Hepatocyte (in vitro differentiated cells): ENCODE data around the gene ANKRD13D. TPM values are rescaled to one million over a fixed set of nuclear protein-coding genes. Genes with fewer than 3 reads are reported as not detected.

Experiments used
- DNase-seq: peaks from one replicate; pipeline ENCODE4 v3.0.0-alpha.2; 2016; ENCODE audit warnings: low spot score
- H2AFZ ChIP-seq: fragments of 200-600 bp; sonication (generic); 2 replicates; pipeline ENCODE4 v1.6.0; 2016; ENCODE audit warnings: antibody characterized with exemption, mild to moderate bottlenecking
- H3K27ac ChIP-seq: fragments of 200-600 bp; sonication (generic); 2 replicates; pipeline ENCODE4 v1.5.1; 2016; ENCODE audit warnings: mild to moderate bottlenecking
- H3K27me3 ChIP-seq: fragments of 200-600 bp; sonication (generic); 2 replicates; pipeline ENCODE4 v1.6.1; 2016
- H3K36me3 ChIP-seq: fragments of 200-600 bp; sonication (generic); replicated peaks from 2 replicates; pipeline ENCODE4 v1.5.1; 2016; ENCODE audit warnings: low read depth; ENCODE audit not compliant: insufficient read depth
- H3K4me1 ChIP-seq: fragments of 200-600 bp; sonication (generic); 2 replicates; pipeline ENCODE4 v1.5.1; 2016; ENCODE audit warnings: mild to moderate bottlenecking, moderate library complexity; ENCODE audit not compliant: insufficient read depth
- H3K4me2 ChIP-seq: fragments of 200-600 bp; sonication (generic); 2 replicates; pipeline ENCODE4 v1.6.0; 2016
- H3K4me3 ChIP-seq: fragments of 200-600 bp; sonication (generic); 2 replicates; pipeline ENCODE4 v1.5.1; 2016; ENCODE audit warnings: mild to moderate bottlenecking
- H3K79me2 ChIP-seq: fragments of 200-600 bp; sonication (generic); 2 replicates; pipeline ENCODE4 v1.6.0; 2017; ENCODE audit warnings: mild to moderate bottlenecking
- H3K9me2 ChIP-seq: fragments of 200-600 bp; sonication (generic); replicated peaks from 2 replicates; pipeline ENCODE4 v1.6.0; 2017; ENCODE audit warnings: mild to moderate bottlenecking; ENCODE audit not compliant: insufficient read depth
- H3K9me3 ChIP-seq: fragments of 200-600 bp; sonication (generic); 2 replicates; pipeline ENCODE4 v1.5.1; 2016; ENCODE audit warnings: low read depth, mild to moderate bottlenecking
- H4K20me1 ChIP-seq: fragments of 200-600 bp; sonication (generic); 2 replicates; pipeline ENCODE4 v1.6.0; 2016; ENCODE audit warnings: mild to moderate bottlenecking; ENCODE audit not compliant: insufficient read depth, poor library complexity, severe bottlenecking
- EZH2 ChIP-seq: fragments of 200-600 bp; sonication (generic); IDR thresholded peaks from 2 replicates; pipeline ENCODE4 v1.6.1; 2016; ENCODE audit warnings: antibody characterized with exemption, mild to moderate bottlenecking, borderline replicate concordance
- EZH2phosphoT487 ChIP-seq: fragments of 200-600 bp; sonication (generic); IDR thresholded peaks from one replicate; pipeline ENCODE4 v1.6.1; 2018; ENCODE audit warnings: antibody characterized with exemption, mild to moderate bottlenecking, low read depth, moderate library complexity; ENCODE audit not compliant: unreplicated experiment, severe bottlenecking
- WGBS: methylation state at CpG from one replicate; pipeline ENCODE4 v1.1.6; 2016; ENCODE audit warnings: low lambda C conversion rate; ENCODE audit errors: missing lambda C conversion rate; 5-methylcytosine and 5-hydroxymethylcytosine counted together
- polyA plus RNA-seq: library from polyadenylated mRNA; unstranded; fragments of >200 nt; fragmentation: Nextera tagmentation; extraction: Ambion mirVana; gene quantifications from 2 replicates; pipeline ENCODE4 v1.2.1, GENCODE V29; 2016
- total RNA-seq: library from RNA; depleted of rRNA; stranded (reverse); fragments of >200 nt; gene quantifications from 2 replicates; pipeline ENCODE4 v1.2.3, GENCODE V29; 2014
- TF ChIP-seq, protein P1 (sequence below): fragments of 200-600 bp; sonication (generic); IDR thresholded peaks from 2 replicates; pipeline ENCODE4 v1.5.1; 2016; ENCODE audit warnings: antibody characterized with exemption, mild to moderate bottlenecking; ENCODE audit not compliant: poor library complexity

ANKRD13D gene
- total and polyA plus RNA-seq, 2 experiments from 2014 or later = 25.3 to 49.5 TPM

GRCh38 chr11:67277231-67277961 is 11.7 kb upstream of the ANKRD13D start:
- no peak overlapping the region for H3K4me2 ChIP-seq
- no peaks in the 10 kb centered on the region for H3K9me3 ChIP-seq
- no peak for DNase-seq
- H3K4me3 ChIP-seq = no peak overlapping the region
- 87% methylated on average over 21 of the region's 24 CpGs for WGBS
- no peaks in the 10 kb centered on the region for H3K9me2 ChIP-seq
- TF ChIP-seq, protein P1, sequence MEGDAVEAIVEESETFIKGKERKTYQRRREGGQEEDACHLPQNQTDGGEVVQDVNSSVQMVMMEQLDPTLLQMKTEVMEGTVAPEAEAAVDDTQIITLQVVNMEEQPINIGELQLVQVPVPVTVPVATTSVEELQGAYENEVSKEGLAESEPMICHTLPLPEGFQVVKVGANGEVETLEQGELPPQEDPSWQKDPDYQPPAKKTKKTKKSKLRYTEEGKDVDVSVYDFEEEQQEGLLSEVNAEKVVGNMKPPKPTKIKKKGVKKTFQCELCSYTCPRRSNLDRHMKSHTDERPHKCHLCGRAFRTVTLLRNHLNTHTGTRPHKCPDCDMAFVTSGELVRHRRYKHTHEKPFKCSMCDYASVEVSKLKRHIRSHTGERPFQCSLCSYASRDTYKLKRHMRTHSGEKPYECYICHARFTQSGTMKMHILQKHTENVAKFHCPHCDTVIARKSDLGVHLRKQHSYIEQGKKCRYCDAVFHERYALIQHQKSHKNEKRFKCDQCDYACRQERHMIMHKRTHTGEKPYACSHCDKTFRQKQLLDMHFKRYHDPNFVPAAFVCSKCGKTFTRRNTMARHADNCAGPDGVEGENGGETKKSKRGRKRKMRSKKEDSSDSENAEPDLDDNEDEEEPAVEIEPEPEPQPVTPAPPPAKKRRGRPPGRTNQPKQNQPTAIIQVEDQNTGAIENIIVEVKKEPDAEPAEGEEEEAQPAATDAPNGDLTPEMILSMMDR = no peak
- TF ChIP-seq EZH2 (no peak), EZH2phosphoT487 (no peak)
- H3K4me1 ChIP-seq = no peaks in the 10 kb centered on the region
- H3K36me3 ChIP-seq = no peaks in the 10 kb centered on the region
- H4K20me1 ChIP-seq = peaks cover 23% of the 10 kb centered on the region
- H3K27me3 ChIP-seq = no peaks in the 10 kb centered on the region
- no peak overlapping the region for H2AFZ ChIP-seq
- H3K79me2 ChIP-seq = peaks cover 55% of the 10 kb centered on the region
- no peak overlapping the region for H3K27ac ChIP-seq

GRCh38 chr11:67278135-67278938 is 10.8 kb upstream of the ANKRD13D start:
- H3K9me3 ChIP-seq = no peaks in the 10 kb centered on the region
- H3K36me3 ChIP-seq = no peaks in the 10 kb centered on the region
- no peak for DNase-seq
- H3K9me2 ChIP-seq = no peaks in the 10 kb centered on the region
- peaks cover 14% of the 10 kb centered on the region for H4K20me1 ChIP-seq
- no peak overlapping the region for H2AFZ ChIP-seq
- H3K4me2 ChIP-seq = no peak overlapping the region
- TF ChIP-seq EZH2phosphoT487 = no peak
- TF ChIP-seq, protein P1 = no peak
- TF ChIP-seq EZH2 = no peak
- H3K79me2 ChIP-seq = peaks cover 45% of the 10 kb centered on the region
- H3K4me3 ChIP-seq = no peak overlapping the region
- no peak overlapping the region for H3K27ac ChIP-seq
- no peaks in the 10 kb centered on the region for H3K4me1 ChIP-seq
- H3K27me3 ChIP-seq = no peaks in the 10 kb centered on the region
- WGBS = 97% methylated on average over 14 of the region's 14 CpGs

GRCh38 chr11:67278939-67279588 is 10.0 kb upstream of the ANKRD13D start:
- Histone ChIP-seq H4K20me1 (peaks cover 9% of the 10 kb centered on the region), H3K79me2 (peaks cover 38% of the 10 kb centered on the region), H3K27me3 (no peaks in the 10 kb centered on the region), H2AFZ (no peak overlapping the region), H3K9me2 (no peaks in the 10 kb centered on the region), H3K9me3 (no peaks in the 10 kb centered on the region), H3K27ac (no peak overlapping the region), H3K36me3 (no peaks in the 10 kb centered on the region), H3K4me3 (no peak overlapping the region), H3K4me1 (no peaks in the 10 kb centered on the region), H3K4me2 (no peak overlapping the region)
- no peak for DNase-seq
- 93% methylated on average over 14 of the region's 14 CpGs for WGBS
- TF ChIP-seq, protein P1 = no peak
- TF ChIP-seq EZH2phosphoT487 (no peak), EZH2 (no peak)
